HG02798 (cell line): ENCODE results near the gene DNTTIP2.

Experiments used
- ATAC-seq: cut with Tn5 transposase; IDR thresholded peaks from one replicate; pipeline ENCODE4 v1.9.1; 2021; ENCODE audit warnings: mild to moderate bottlenecking; ENCODE audit not compliant: unreplicated experiment, poor library complexity

The DNTTIP2 gene

GRCh38 chr1:93816970-93817678 lies 61.9 kb downstream of the DNTTIP2 start:
- ATAC-seq = no peak
